AG04450 (cell line): ENCODE measurements around the gene RPS6KA5. TPM values are rescaled to one million over a fixed set of nuclear protein-coding genes. Genes with fewer than 3 reads are reported as not detected.

ENCODE experiments used
- CTCF ChIA-PET: fragments of 300-600, 350-600 bp; formaldehyde crosslinking; extraction: SDS; loops from one replicate; lab custom pipeline; 2022; ENCODE audit warnings: antibody characterized with exemption, inconsistent platforms; lab: Charles Lee
- POLR2A ChIA-PET: fragments of 350-600 bp; formaldehyde crosslinking; extraction: SDS; loops from one replicate; lab custom pipeline; 2021; ENCODE audit warnings: antibody characterized with exemption, inconsistent platforms; lab: Yijun Ruan, JAX
- DNase-seq: peaks from one replicate; pipeline ENCODE4 v3.0.0-alpha.2; 2011; ENCODE audit warnings: low read depth, low spot score
- H3K27ac ChIP-seq: one replicate; pipeline ENCODE4 v1.5.1; 2012; ENCODE audit warnings: low read depth, low read length, control low read depth
- H3K27me3 ChIP-seq: one replicate; pipeline ENCODE4 v1.6.0; 2012; ENCODE audit warnings: low read length; ENCODE audit not compliant: control insufficient read depth, insufficient read depth
- H3K4me3 ChIP-seq: 2 replicates; pipeline ENCODE4 v1.5.1; 2011; ENCODE audit warnings: mild to moderate bottlenecking, low read depth, low read length, control low read depth
- H3K9me3 ChIP-seq: 2 replicates; pipeline ENCODE4 v1.5.1; 2012; ENCODE audit warnings: low read length; ENCODE audit not compliant: control insufficient read depth, insufficient read depth
- CTCF ChIP-seq: IDR thresholded peaks from 2 replicates; pipeline ENCODE4 v1.5.1; 2011; ENCODE audit warnings: low read depth, low read length, control low read depth, inconsistent platforms
- polyA plus RNA-seq: library from polyadenylated mRNA; depleted of rRNA; stranded (reverse); fragments of >200 nt; gene quantifications from 2 replicates; pipeline ENCODE4 v1.2.3, GENCODE V29; 2011

Gene RPS6KA5
- polyA plus RNA-seq, 1 experiment = 1.5 TPM

GRCh38 chr14:90870950-90871604 lies 189.4 kb downstream of the RPS6KA5 start:
- no peak overlapping the region for H3K4me3 ChIP-seq
- H3K9me3 ChIP-seq = no peaks in the 10 kb centered on the region
- no peak for TF ChIP-seq CTCF
- ChIA-PET CTCF (no interaction called here), POLR2A (no interaction called here)
- DNase-seq = no peak
- H3K27ac ChIP-seq = no peak overlapping the region
- H3K27me3 ChIP-seq = no peaks in the 10 kb centered on the region

GRCh38 chr14:90867501-90867900 lies 192.9 kb downstream of the RPS6KA5 start:
- ChIA-PET CTCF (interaction anchor here (2.8 kb wide), 1 partner anchor 35 kb away, joined by 8 read pairs; no protein-coding TSS in a partner anchor), POLR2A (no interaction called here)
- no peak for TF ChIP-seq CTCF
- H3K9me3 ChIP-seq = no peaks in the 10 kb centered on the region
- H3K27me3 ChIP-seq = no peaks in the 10 kb centered on the region
- no peak overlapping the region for H3K27ac ChIP-seq
- no peak for DNase-seq
- H3K4me3 ChIP-seq = no peak overlapping the region

- no peak for TF ChIP-seq CTCF
- Histone ChIP-seq H3K4me3 (no peak overlapping the region), H3K27me3 (no peaks in the 10 kb centered on the region), H3K9me3 (no peaks in the 10 kb centered on the region), H3K27ac (no peak overlapping the region)
- DNase-seq = no peak
- ChIA-PET POLR2A (no interaction called here), CTCF (interaction anchor here (2.8 kb wide), 1 partner anchor 36 kb away, joined by 8 read pairs; no protein-coding TSS in a partner anchor)
Measured at GRCh38 chr14:90866833-90867232, 193.6 kb downstream of the RPS6KA5 start.

DNA sequence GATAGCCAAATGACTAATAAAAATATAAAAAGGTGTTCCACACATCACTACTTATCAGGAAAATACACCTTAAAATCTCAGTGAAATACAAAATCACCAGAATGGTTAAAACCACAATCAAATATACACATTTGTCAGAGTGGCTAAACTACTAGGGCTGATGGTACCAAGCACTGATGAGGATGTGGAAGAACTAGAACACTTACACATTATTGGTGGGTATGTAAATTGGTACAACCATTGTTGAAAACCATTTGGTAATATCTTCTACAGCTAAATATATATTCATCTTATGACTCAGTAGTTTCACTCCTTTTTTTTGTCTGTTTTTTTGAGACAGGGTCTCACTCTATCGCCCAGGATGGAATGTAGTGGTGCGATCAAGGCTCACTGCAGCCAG lies 195.7 kb downstream of the RPS6KA5 start:
- CTCF ChIA-PET = interaction anchor here (2.8 kb wide), 1 partner anchor 38 kb away, joined by 8 read pairs; no protein-coding TSS in a partner anchor
- H3K27ac ChIP-seq = no peak overlapping the region
- no peak for DNase-seq
- H3K4me3 ChIP-seq = no peak overlapping the region
- no peak for TF ChIP-seq CTCF
- POLR2A ChIA-PET = no interaction called here
- no peaks in the 10 kb centered on the region for H3K27me3 ChIP-seq
- no peaks in the 10 kb centered on the region for H3K9me3 ChIP-seq

- Histone ChIP-seq H3K4me3 (peak overlapping the region; percentile 25; the same call in 1 of the 2 replicates), H3K27ac (no peak overlapping the region), H3K9me3 (no peaks in the 10 kb centered on the region), H3K27me3 (peaks cover 2% of the 10 kb centered on the region)
- ChIA-PET CTCF (interaction anchor here (0.8 to 1.0 kb wide), 2 partner anchors 45 to 315 kb away, joined by 4 read pairs; no protein-coding TSS in a partner anchor), POLR2A (no interaction called here)
- no peak for DNase-seq
- no peak for TF ChIP-seq CTCF
Measured at GRCh38 chr14:90858511-90858910, 201.9 kb downstream of the RPS6KA5 start.
